Natural killer cell (primary cell): ENCODE measurements around the gene GJB6. TPM values are rescaled to one million over a fixed set of nuclear protein-coding genes. Genes with fewer than 3 reads are reported as not detected.

Source experiments
- ATAC-seq, 3 donors: fragments of 150-1000 bp in 2 of 3; fragments of 200-7000 bp in 1 of 3; cut with Tn5 transposase; 1 replicate in 1 of 3; 2 replicates in 2 of 3; pipeline ENCODE4 v1.10.0; 2021; ENCODE audit warnings: mild to moderate bottlenecking in 2 of 3, moderate library complexity in 2 of 3
- DNase-seq, 2 donors: peaks; one replicate each; pipeline versions ENCODE4 v3.0.0 to v3.0.0-alpha.2; 2013 to 2021; ENCODE audit warnings: mixed read lengths in 1 of 2
- H3K27ac ChIP-seq: one replicate; pipeline ENCODE4 v1.5.1; 2013; ENCODE audit warnings: mild to moderate bottlenecking, low read length
- H3K27me3 ChIP-seq: one replicate; pipeline ENCODE4 v1.6.1; 2013; ENCODE audit warnings: low read length; ENCODE audit not compliant: control insufficient read depth, insufficient read depth
- H3K36me3 ChIP-seq: one replicate; pipeline ENCODE4 v1.6.1; 2013; ENCODE audit warnings: low read length; ENCODE audit not compliant: control insufficient read depth, insufficient read depth
- H3K4me1 ChIP-seq: one replicate; pipeline ENCODE4 v1.6.1; 2013; ENCODE audit warnings: low read length; ENCODE audit not compliant: control insufficient read depth, insufficient read depth
- H3K4me3 ChIP-seq: one replicate; pipeline ENCODE4 v1.5.1; 2013; ENCODE audit warnings: low read length
- H3K9me3 ChIP-seq: one replicate; pipeline ENCODE4 v1.6.1; 2013; ENCODE audit warnings: low read length; ENCODE audit not compliant: control insufficient read depth, insufficient read depth
- H3K27ac Mint-ChIP-seq, 2 donors: one replicate each; pipeline ENCODE4 v1.8.0; 2022; ENCODE audit warnings: mild to moderate bottlenecking in 2 of 2, mixed read lengths in 2 of 2, moderate library complexity in 1 of 2
- H3K27me3 Mint-ChIP-seq, 2 donors: one replicate each; pipeline ENCODE4 v1.8.0; 2022; ENCODE audit warnings: low read depth in 2 of 2, mixed read lengths in 2 of 2
- H3K36me3 Mint-ChIP-seq: one replicate; pipeline ENCODE4 v1.8.0; 2022; ENCODE audit warnings: mixed read lengths
- H3K4me1 Mint-ChIP-seq, 2 donors: one replicate each; pipeline ENCODE4 v1.8.0; 2022; ENCODE audit warnings: mixed read lengths in 2 of 2
- H3K4me3 Mint-ChIP-seq: one replicate; pipeline ENCODE4 v1.8.0; 2022; ENCODE audit warnings: mild to moderate bottlenecking, moderate library complexity, mixed read lengths
- H3K9me3 Mint-ChIP-seq, 2 donors: one replicate each; pipeline ENCODE4 v1.8.0; 2022; ENCODE audit warnings: mixed read lengths in 2 of 2
- CTCF ChIP-seq: fragments of 200-600 bp; IDR thresholded peaks from one replicate; pipeline ENCODE4 v1.8.0; 2022; ENCODE audit warnings: antibody characterized with exemption
- WGBS: methylation state at CpG from one replicate; pipeline ENCODE4 v1.1.7; 2013; ENCODE audit warnings: missing lambda C conversion rate; ENCODE audit not compliant: insufficient coverage; 5-methylcytosine and 5-hydroxymethylcytosine counted together
- intact Hi-C: fragments of 100-400 bp; cut with micrococcal nuclease; formaldehyde crosslinking; loops from one replicate; pipeline ENCODE4 v1.14.2; 2022
- total RNA-seq, 4 donors: library from RNA; stranded (reverse); fragments of 120-200 nt in 1 of 4; gene quantifications; one replicate each; pipeline versions ENCODE4 v1.2.3 to v1.2.4, GENCODE V29; 2013 to 2022

Gene GJB6
- total RNA-seq, 3 donors from 2014 or later (not counting 1 experiment from before 2014, with no cell fraction given), result 0.23 to 1.3 (median 0.26) TPM

GRCh38 chr13:20188667-20189553 lies 43.2 kb downstream of the GJB6 start:
- H3K36me3 Mint-ChIP-seq, result no peaks in the 10 kb centered on the region
- no peak overlapping the region for H3K4me3 Mint-ChIP-seq
- no peaks in the 10 kb centered on the region for H3K9me3 Mint-ChIP-seq
- intact Hi-C loops, result no loop called here
- H3K4me1 ChIP-seq, result peaks cover 17% of the 10 kb centered on the region
- peak in 1 of 2 donors; percentile 27 for DNase-seq
- H3K27me3 Mint-ChIP-seq, result peaks cover 32 to 47% of the 10 kb centered on the region in 2 donors
- no peak for ATAC-seq
- H3K4me3 ChIP-seq, result no peak overlapping the region
- no peak overlapping the region for H3K27ac ChIP-seq
- no peaks in the 10 kb centered on the region for H3K9me3 ChIP-seq
- no peak for TF ChIP-seq CTCF
- 70% methylated on average over 28 of the region's 28 CpGs for WGBS
- peaks cover 21% of the 10 kb centered on the region for H3K27me3 ChIP-seq
- no peaks in the 10 kb centered on the region for H3K36me3 ChIP-seq
- no peak overlapping the region for H3K27ac Mint-ChIP-seq
- H3K4me1 Mint-ChIP-seq, result peaks cover 9% of the 10 kb centered on the region in 2 donors

GRCh38 chr13:20186771-20187170 lies 45.3 kb downstream of the GJB6 start:
- Mint-ChIP-seq H3K27ac (no peak overlapping the region), H3K27me3 (peaks cover 27 to 37% of the 10 kb centered on the region in 2 donors), H3K4me1 (no peaks in the 10 kb centered on the region), H3K9me3 (no peaks in the 10 kb centered on the region), H3K4me3 (no peak overlapping the region), H3K36me3 (no peaks in the 10 kb centered on the region)
- 72% methylated on average over 6 of the region's 6 CpGs for WGBS
- DNase-seq (no peak), ATAC-seq (no peak)
- TF ChIP-seq CTCF, result no peak
- Histone ChIP-seq H3K36me3 (no peaks in the 10 kb centered on the region), H3K9me3 (no peaks in the 10 kb centered on the region), H3K27me3 (peaks cover 9% of the 10 kb centered on the region), H3K27ac (no peak overlapping the region), H3K4me3 (no peak overlapping the region), H3K4me1 (peaks cover 1% of the 10 kb centered on the region)
- intact Hi-C loops, result no loop called here

- Mint-ChIP-seq H3K36me3 (no peaks in the 10 kb centered on the region), H3K4me1 (no peaks in the 10 kb centered on the region), H3K4me3 (no peak overlapping the region), H3K27me3 (peaks cover 15 to 30% of the 10 kb centered on the region in 2 donors), H3K27ac (no peak overlapping the region), H3K9me3 (no peaks in the 10 kb centered on the region)
- intact Hi-C loops, result no loop called here
- H3K4me1 ChIP-seq, result no peaks in the 10 kb centered on the region
- no peak overlapping the region for H3K4me3 ChIP-seq
- H3K27ac ChIP-seq, result no peak overlapping the region
- H3K27me3 ChIP-seq, result peaks cover 4% of the 10 kb centered on the region
- no peaks in the 10 kb centered on the region for H3K9me3 ChIP-seq
- DNase-seq (no peak), ATAC-seq (no peak)
- WGBS, result 86% methylated on average over 10 of the region's 12 CpGs
- no peak for TF ChIP-seq CTCF
- H3K36me3 ChIP-seq, result no peaks in the 10 kb centered on the region
Measured at GRCh38 chr13:20185366-20186056, 46.6 kb downstream of the GJB6 start.
